GM18909 (cell line): Measurements from ENCODE around the gene TLL2.
A peak's percentile ranks its signal among the peaks of the same experiment; 100 is the strongest.

ENCODE experiments used
- ATAC-seq: cut with Tn5 transposase; IDR thresholded peaks from one replicate; pipeline ENCODE4 v1.9.1; 2021; ENCODE audit warnings: mild to moderate bottlenecking; ENCODE audit not compliant: unreplicated experiment, poor library complexity

The TLL2 gene

DNA sequence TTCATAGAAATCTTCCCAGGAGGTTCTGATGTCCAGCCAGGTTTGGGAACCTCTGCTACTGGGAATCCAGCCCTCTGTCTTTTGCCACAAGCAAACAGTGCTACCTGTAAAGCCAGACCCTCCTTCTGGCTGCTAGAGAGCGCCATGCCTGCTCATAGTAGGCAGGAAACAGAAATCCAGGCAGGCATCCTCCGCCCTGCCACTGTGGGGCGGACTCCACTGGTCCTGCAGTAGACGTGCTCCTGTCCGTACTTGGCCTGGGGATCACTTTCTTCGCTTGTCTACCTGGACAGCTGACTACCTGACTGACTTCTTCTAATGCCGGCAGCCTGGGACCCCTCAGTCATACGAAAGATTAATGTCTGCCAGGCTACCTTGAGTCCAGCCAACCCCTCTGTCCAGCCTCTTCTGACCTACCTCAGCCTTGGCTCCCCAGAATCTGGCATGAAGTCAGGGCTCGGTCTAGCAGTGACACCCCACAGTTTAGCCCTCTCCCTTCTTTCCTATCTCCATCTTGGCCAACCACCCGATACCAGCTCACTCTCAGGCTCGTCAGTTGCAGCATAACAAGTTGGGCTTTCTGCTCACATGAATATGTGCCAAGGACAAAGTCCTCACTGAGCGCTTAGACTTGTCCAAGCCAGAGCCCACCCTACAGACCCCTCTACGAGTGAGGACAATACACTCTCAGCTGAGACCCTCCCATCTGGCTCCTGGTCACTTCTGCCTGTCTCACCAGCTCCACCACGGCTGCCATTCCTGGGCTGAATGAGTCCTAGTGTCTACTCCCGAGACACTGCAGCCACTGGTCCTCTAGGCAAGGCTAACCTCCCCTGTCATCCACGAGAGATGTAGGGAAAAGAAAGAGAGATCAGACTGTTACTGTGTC, 111.1 kb downstream of the TLL2 start:
- ATAC-seq, result no peak

DNA sequence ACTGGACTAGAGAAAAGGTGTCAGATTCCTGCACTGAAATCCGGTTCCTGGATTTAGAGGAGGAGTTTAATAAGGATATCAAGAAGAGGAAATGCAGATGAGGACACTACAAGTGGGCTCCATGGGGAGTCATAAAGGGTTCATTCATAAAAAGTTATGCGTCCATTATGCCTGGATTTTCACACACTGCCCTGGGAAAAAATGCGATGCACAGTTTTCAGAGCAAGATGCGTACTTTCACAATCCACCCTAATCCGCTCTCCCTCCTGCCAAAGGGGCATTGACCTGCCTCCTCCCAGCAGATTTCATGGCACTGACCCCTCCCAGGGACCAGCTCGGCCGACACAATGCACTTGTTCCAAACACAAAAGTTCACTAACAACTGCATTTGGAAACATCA, 112.7 kb downstream of the TLL2 start:
- no peak for ATAC-seq

DNA sequence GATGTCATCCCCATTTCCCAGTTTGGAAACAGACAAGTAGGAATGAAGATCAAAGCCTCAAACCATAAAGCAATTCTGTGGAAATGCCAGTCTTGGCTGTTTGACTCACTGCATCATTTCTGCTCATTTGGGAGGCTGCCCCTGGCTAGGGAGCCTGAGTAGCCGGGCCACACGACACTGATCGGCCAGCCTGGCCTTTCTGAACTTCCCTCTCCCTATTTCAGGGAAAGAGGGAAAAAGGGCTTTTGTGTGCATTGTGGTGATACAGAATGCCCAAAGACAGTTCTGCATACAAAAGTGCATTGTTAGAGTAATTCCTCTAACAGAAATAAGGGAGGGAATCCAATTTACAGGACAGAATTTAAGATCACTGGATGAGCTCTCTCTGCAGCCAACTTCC, 113.3 kb downstream of the TLL2 start:
- ATAC-seq, result no peak

DNA sequence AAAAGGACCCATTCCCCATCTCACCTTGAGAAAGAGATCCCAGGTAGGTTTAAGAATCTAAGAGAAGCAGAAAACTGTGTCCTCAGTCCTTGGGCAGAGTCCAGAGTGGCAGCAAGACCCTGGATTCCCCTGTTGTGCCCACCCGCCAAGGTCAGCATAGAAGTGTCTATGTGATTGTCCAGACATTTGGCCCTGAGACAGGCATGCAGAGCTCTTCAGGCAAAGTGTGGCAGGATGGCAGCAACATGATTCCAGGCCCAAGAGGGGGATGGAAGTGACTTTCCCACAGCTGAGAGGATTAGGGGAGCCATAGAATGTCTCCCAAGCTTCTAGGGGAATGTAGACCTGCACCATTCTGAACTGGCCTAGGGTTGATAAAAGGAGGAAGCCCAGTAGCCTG, 115.8 kb downstream of the TLL2 start:
- no peak for ATAC-seq

DNA sequence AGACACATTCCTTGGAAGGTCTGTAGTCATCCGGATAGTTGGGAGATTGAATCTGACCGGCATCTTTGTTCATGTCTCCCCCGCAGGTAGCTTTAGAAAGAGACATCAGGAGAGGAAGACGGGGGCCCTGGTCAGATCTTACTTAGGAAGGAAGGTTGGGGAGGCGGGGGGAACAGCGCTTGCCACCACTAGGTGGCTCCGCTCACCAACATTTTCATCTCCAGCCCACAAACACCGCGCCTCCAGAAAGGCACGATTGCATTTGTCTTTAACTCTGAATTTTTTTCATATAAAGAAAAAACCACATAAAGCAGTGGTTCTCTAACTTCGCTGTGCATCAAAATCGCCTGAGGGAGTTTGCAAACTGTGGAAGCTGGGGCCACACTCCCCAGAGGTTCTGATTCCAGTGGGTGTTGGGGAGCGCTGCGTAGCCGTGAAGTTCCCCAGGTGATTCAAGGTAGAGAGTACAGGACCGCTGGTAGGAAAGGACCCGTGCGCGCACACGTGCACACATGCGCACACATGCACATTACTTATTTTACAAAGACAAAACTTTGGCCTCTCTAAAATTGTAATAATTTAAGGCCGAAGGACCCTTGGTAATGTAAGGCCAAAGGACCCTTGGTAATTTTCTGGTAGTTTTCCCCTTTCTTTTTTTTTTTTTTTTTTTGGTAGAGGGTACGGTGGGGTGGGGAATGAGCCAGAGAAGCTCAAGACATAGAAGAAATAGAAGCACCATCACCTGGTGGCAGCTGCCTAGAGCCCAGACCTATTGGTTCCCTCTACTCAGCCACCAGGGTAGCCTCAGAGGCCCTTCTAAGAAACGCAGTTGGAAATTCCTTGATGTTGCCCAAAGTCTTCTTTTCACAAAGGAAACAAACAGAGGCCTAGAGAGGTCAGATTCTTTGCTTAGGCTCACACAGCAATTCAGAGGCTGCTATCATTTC, 117.5 kb downstream of the TLL2 start:
- no peak for ATAC-seq

DNA sequence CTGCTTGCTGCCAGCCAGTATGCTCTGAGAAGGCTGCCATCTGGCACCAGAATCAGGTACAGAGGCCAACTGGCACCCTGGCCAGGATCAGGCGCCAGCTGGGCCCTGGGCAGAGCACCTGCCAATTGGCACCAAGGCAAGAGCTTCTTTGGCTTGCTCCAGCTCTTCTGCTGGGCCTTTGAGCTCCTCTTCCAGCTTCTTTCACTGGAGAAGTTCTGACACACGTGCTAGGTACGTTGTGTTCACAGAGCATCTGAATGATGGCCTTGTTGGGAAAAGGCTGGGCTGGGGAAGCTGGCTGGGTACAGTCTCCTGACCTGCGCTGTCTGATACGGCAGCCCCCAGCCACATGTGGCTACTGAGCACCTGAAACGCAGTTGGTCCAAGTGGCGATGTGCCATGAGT, 123.3 kb downstream of the TLL2 start:
- no peak for ATAC-seq

DNA sequence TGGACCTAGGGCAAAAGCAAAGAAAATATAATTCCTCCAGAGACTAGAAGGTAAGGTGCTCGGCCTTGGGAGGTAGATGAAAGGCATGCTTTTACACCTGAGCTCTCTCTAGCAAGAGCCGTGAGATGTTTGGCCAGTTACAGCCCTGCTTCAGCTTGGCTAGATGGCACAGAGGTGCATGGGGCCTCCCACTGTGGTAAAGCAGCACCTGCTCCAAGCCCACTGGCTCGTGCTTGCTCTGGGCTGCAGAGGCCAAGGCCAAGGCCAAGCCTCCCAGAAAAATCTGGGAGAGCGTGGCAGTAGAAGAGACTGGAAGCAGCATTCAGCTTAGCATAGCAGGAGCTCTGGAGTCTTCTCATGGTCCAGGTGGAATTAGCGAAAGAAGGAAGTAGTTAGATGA, 123.9 kb downstream of the TLL2 start:
- ATAC-seq, result no peak

DNA sequence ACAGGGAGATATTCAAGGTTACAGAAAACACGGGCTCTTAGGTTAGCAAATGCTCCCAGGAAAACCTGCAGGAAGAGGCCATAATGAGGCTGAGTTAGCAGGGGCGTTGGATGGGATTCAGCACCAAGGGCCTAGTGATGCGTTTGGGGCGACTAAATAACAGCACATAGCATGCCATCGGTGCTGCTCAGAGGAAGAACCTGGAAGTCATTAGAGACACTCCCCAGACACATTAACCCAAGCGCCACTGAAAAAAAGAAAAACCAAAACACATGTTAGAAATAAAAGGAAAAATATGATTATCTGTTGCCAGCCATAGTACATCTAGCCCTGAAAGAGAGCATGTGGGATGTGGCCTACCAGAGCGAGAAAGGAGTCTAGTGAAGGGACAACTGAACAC, 126.1 kb downstream of the TLL2 start:
- no peak for ATAC-seq

DNA sequence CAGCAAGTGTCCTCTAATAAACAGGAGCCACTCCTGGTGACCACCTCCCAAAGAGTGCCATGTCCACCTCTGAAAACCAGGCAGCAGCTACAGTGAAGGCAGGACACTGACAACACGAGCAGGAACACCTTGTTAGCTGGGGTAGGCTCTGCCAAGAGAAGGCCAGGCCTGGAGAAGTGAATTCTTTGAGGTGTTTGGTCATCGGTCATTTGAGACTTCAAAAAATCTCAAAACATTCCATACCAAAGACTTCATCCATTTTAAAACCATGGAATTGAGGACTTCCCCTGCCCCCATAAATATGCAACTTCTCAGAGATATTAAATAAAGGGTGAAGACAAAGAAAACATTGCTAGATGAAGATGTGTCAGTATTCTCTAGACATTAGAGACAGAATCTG, 126.6 kb downstream of the TLL2 start:
- ATAC-seq, result no peak

DNA sequence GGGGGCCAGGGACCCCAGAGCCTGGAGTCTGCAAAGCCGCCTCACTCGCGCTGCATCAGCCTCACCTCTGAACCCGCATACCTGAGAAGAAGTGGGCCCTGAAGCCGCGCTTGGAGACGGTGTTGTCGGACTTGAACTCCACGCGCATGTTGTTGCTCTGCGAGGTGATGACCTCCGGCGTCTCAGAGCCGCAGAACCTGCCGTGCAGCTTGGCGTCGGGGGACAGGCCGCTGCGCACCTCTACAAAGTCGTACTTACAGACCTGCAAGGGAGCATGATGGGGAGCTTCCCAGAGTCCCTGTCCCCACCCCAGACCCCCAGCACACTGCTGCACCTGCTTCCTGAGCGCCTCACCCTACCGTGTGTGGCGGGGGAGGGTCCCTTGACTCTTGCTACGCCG, 129.2 kb downstream of the TLL2 start:
- no peak for ATAC-seq

DNA sequence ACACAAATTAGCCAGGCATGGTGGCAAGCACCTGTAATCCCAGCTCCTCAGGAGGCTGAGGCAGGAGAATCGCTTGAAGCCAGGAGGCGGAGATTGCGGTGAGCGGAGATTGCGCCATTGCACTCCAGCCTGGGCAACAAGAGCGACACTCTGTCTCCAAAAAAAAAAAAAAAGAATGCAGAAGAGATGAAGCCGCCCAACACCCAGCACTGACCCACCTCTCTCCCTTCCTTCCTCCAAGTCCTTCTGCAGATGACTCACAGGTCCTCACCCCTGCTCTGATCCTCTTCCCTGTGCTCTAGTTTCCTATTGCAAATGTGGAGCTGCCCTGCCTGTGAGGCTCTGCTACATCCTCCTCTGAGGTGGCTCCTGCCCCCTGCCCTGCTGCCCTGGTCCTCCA, 132.9 kb downstream of the TLL2 start:
- ATAC-seq, result no peak

DNA sequence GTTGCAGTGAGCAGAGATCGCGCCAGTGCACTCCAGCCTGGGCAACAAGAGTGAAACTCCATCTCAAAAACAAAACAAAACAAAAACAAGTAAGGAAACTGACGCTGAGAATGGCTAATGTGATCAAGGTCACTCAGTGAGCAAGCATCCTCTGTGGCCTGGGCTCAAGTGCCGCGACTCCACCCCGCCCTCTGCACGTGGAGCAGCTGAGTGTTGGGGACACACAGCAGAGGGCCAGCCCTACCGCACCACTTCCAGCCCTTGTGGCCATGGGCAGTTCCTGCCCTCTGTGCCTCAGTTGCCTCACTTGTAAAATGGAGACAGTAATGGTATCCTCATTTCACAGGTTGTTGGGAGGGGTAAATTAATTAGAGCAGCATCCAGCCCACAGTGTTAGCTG, 134.0 kb downstream of the TLL2 start:
- no peak for ATAC-seq

DNA sequence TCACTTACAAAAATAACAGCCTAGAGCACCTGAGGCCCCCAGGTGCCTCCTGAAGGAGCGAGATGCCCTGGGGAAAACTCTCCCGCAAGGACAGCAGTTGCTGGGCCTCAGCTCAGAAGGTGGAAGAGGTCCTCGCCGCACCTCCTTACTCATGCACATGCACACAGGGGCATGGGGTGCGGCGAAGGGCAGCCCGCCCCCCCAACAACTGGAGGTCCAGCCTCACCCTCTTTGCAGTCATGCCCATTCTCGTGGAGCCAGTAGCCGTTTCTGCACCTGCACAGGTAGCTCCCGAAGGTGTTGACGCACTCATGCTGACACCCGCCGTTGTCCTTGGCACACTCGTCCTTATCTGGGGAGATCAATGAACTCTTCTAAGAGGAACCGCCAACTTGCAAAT, 135.0 kb downstream of the TLL2 start:
- ATAC-seq, result no peak

DNA sequence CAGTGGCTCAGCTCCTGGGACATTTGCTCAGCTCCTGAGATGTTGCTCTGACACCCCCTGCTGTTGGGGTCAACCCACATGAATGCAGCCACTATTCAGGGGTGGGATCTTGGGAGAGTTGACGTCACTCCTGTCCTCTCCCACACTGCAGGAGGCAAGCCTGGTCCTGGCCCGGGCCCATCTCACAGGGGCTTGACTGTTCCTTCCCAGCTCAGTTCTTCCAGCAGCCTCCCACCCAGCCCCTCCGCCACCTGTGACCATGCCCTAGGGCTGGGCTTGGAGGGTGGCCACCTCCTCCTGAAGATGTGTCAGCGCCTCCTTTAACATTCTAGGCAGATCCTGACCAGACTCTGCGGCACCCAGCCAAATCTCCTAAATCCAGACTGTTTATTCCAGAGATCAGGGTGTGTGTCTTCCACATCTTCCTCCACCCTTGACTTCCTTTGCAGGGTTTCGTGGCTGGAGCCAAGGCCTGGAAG, 135.9 kb downstream of the TLL2 start:
- ATAC-seq, result no peak

DNA sequence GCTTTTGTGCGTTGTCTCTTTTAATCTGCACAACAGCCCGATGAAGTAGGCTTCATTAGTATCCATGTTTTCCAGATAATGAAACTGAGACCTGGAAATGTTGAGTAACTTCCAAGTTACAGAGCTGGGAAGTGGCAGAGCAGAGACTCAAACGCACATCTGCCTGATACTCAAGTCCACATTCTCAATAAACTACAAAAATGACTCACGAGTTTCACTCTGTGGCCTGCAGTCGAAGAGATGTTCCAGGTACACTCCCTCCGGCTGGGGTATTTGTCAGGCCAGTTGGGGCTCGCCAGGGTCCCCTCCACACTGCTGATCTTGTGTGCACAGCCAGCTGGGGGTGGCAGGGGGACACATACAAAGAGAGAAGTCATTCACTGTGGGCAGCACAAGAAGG, 137.2 kb downstream of the TLL2 start:
- peak; percentile 50 for ATAC-seq

DNA sequence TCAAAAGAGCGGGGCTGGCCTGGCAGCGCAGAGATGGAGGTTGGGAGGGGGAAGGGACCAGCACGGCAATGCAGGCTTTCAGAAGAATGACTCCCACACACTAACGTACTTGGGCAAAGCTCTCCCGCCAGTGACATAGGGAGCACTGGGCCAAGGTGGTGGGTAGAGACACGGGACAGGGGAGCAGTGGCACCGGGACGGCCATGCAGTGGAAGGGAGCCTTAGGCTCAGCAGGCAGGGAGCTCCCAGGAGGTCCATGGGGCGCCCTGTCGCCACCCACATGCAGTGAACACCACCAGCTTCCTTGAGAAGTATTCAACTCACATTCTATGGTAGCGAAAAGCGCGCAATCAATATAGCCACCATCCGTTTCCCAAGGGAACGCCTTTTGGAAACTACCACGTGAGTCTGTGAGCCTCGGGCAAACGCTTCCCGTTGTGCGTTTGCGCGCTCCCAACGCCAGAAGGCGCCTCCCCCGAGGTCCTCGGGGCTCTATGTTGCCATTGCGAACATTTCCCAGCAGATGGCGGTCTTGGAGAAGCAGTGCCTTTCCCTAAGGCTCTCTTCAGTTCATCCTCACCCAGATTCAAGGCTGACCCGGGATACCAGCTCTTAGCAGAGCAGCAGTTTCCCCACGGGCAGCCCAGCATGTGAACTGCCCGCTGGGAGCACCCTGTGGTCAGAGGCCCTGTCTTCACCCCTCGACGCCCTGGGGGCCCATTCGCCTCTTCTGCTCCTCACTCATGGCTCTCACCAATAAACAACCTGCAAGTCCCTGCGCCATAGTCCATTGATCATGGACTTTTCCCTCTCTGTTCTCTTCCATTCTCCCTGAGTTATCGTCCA, 138.5 kb downstream of the TLL2 start:
- peak; percentile 74 for ATAC-seq

DNA sequence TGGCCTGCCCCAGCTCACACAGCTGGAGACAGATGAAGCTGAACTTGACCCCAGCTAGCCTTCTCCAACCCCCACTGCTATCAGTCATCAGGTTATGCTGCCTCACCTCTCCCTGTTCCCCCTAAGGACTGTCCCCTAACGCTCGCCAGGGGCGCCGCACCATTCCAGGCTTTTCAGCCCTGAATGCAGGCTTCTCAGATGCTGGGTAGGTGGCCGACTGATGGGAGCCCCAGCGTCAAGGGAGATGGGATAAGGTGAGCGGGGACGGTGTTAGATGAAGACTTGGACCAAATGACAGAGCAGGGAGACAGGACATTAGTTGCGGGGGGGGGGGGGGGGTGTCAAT, 139.1 kb downstream of the TLL2 start:
- ATAC-seq, result no peak

DNA sequence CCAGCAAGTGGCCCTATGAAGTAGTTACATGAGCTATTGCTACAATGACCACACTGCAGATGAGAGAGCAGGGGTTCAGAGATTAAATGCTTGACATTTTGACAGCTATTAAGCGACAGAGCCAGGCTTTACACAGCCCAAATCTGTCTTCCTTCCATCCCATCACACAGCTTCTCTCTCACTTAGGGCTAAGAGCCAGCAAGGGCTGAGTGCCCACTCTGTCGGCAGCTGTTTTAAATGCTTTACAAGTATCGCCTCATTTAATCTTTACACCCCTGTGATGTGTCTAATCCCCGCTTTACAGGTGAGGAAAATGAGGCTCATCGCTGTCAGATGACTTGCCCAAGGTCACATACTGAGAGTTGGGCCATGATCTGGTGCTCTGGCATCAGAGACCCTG, 139.7 kb downstream of the TLL2 start:
- ATAC-seq, result no peak

DNA sequence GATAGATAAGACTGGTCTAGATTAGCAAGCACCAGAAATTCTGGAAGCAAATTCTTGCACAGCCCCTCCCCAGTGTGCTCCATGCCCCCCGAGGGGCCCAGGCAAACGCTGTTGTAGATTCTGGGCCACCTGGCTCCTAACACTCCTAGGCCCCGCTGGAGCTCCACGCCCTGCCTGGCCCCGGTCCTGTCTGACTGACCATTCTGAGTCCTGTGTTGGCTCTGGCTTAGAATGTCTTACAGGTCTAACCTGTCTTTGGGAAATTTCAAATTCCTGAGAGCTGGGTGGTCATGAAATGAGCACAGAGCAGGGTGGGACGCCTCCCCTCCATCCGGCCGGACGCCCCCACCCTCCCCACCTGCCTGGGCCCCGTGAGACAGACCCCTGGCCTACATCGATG, 142.4 kb downstream of the TLL2 start:
- no peak for ATAC-seq

DNA sequence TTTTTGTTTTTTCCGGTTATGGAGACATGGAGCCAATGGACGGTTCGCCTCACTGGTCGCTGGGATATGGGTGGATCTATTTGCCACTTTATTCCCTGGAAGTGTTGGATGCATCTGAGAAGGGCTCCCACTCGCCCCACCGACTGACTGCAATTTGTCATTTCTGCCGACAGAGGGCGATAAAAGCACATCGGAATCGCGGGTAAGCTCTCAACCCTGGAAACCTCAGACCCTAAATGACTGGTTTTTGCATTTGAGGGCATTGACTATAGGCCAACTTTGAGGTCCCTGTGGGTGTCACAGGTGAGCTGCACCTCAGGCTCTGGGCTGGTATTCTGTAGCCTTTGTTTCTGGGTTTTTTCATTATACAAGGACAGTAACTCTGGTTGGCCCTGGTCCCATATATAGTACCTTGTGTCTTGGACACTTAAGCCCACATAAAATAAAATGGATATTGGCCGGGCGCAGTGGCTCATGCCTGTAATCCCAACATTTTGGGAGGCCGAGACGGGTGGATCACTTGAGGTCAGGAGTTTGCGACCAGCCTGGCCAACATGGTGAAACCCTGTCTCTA, 143.1 kb downstream of the TLL2 start:
- ATAC-seq, result no peak
